Smooth muscle cell of the brain vasculature (primary cell): ENCODE measurements around the gene CELF4.
"Not testable (repeated sequence)": the region's sequence is repeated elsewhere in the genome, so short reads cannot be mapped to it uniquely, and the experiment has no call there.

Experiments
- DNase-seq: peaks from one replicate; pipeline ENCODE4 v3.0.0-alpha.2; 2012; ENCODE audit warnings: low read depth, low spot score

CELF4 gene

DNA sequence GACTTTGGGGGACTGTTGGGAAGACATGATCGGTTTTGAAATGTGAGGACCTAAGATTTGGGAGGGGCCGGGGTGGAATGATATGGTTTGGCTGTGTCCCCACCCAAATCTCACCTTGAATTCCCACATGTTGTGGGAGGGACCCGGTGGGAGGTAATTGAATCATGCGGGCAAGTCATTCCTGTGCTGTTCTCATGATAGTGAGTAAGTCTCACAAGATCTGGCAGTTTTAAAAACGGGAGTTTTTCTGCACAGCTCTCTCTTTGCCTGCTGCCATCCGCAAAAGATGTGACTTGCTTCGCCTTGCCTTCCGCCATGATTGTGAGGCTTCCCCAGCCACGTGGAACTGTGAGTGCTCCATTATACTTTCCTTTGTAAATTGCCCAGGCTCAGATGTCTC lies 207.5 kb downstream of the CELF4 start:
- DNase-seq, result not testable (repeated sequence)

DNA sequence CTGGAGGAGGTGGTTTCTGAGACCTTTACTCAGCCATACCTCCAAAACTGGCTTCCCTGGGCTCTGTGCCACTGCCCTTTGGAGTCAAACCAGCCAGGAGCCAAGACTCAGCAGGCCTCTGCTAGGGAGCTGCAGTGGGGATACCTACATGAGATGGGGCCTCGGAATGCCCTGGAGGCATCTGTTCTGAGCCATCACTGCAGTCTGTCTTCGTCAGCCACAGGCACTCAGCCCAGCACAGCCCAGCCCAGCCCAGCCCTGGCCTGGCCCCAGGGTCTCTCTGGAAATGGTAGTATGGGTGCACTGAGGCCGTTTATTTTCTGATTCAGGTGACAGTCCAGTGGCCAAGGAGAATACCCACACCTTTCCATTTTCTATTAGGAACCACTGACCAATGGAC lies 209.8 kb downstream of the CELF4 start:
- no peak for DNase-seq

- DNase-seq, result no peak
Observed at GRCh38 chr18:37351110-37351509, 214.5 kb downstream of the CELF4 start.

GRCh38 chr18:37348729-37349128 lies 216.9 kb downstream of the CELF4 start:
- DNase-seq, result no peak

- no peak for DNase-seq
Observed at GRCh38 chr18:37346048-37346447, 219.6 kb downstream of the CELF4 start.

DNA sequence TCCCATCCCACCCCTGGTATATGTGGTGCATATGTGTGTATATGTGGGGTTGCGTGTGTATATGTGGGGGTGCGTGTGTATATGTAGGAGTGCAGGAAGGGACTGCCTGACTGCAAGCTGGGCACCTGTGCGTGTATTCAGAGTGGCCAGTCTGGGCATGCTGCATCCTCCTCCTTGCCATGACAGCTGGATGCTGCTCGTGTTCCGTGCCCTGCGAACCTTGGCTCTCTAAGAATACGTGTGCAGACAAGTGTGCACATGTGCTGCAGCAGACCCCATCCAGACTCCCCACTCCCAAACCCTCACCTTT lies 222.1 kb downstream of the CELF4 start:
- no peak for DNase-seq

GRCh38 chr18:37341473-37342086 lies 224.0 kb downstream of the CELF4 start:
- DNase-seq, result no peak

DNA sequence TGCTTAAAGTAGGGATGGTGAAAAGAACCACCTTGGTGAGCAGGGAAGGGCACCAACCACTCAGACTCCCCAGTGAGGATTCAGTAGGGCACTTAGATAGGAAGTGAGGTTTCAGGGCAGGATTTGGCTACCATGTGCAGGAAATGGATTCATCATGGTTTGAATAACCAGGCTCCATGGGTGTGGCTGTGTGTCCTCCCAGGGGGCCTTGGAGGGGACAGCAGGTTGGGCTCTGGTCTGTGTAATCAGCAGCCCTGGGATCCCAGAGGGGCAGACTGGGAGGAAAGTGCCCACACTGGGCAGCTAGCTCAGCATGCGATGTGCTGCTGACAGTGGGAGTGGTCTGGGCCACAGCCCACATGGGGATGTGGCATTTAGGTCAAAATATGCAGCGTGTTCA lies 224.6 kb downstream of the CELF4 start:
- no peak for DNase-seq

DNA sequence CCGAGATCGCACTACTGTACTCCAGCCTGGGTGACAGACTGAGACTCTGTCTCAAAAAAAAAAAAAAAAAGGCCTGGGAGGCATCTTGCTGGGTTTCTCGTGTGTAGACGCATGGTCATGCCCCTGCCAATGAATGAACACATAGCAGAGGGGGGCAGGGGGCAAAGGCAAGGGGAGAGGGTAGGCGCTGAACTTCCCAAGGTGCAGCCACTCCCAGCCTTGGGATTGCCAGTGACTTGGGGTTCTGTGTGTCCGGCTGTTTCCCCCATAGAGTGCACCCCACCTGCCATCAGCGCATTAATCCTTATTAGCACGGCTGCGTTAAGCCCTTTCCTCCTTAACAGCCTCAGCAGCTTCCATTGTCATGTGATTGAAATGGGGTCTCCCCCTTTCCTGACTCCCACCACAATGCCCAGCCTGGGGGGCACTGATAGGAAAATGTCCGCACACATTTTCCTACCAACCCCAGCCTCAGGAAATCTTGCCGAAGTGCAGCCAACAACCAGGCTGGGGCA lies 225.8 kb downstream of the CELF4 start:
- no peak for DNase-seq

DNA sequence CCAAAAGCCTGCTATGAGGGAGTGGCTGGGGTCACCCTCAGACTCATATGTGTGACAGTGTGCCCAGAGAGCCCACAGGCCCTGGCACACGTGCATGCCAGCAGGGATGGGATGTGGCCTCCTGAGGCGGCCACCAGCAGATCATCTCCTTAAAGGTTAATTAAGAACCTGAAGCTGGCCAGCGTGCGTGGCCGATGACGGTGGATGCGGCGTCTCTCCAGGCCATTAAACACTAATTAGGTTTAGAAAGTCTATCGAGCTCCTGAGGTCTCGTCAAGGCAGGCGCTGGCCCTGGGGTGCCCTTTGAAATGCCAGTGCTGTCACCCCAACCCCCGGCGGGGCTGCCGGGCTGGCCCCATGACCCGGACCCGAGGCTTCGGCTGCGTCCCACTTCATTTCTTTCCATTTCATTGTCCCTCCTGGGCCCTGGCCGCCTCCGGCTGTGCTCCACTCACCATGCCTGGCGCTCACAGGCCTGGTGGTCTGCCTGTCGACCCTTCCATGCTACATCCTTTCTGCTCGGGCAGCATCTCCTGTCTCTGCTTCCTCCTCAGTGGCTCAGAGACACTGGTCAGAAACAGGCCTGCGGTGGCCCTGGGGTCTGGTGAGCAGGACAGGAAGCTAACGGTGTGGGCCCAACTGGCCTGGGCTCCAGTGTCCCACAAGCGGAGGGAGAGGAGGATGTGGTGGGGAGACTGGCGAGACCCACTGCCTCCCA lies 228.9 kb downstream of the CELF4 start:
- DNase-seq, result no peak

DNA sequence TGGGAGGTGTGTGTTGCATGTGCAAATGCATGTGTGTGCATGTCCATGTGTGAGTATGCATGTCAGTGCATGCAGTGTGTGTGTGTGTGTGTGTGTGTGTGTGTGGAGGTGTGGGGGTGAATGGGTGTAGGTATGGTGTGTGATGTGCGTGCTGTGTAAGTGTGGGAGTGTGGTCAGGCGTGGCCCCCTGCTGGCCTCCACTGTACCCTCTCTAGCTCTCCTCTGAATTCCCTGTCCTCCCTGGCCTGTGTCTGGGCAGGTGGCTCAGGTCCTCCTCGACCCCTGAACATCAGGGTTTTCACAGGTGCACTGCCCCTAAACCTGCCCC lies 230.2 kb downstream of the CELF4 start:
- no peak for DNase-seq

DNA sequence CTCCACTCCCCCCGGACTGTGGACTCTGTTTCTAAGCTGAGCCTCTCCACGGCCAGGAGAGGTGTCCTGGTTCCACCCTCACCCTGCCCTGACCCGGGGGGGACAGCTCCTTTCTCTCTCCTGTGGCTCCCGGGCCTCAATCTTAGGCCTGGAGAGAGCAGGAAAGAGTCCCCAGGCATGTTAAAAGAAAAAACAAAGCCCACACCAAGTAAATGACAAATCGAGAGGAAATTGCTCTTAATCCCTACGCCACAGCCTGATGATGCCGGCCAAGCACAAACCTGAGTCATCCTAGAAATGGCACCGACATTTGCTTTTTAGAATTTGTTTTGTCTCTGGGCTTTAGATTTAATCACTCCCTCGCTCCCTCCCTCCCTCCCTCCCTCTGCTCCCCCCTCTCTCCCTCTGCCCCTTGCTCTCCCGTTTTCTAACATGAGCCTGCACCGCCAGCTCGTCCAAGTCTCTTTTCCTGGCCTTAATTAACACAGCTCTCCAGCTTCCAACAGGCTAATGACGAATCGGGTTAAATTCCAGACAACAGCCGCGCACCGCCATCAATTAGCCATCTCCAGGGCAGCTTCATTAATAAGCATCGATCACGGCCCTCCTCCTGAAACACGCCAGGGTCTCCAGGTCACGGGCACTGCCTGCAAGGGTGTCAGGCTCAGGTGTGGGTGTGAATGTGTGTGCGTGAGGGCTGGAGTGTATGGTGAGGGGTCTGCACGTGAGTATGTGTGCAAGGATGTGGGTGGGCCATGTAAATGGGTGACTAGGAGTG lies 230.8 kb downstream of the CELF4 start:
- DNase-seq, result no peak

GRCh38 chr18:37332628-37333420 lies 232.8 kb downstream of the CELF4 start:
- DNase-seq, result no peak

- no peak for DNase-seq
Observed at GRCh38 chr18:37332219-37332618, 233.4 kb downstream of the CELF4 start.

DNA sequence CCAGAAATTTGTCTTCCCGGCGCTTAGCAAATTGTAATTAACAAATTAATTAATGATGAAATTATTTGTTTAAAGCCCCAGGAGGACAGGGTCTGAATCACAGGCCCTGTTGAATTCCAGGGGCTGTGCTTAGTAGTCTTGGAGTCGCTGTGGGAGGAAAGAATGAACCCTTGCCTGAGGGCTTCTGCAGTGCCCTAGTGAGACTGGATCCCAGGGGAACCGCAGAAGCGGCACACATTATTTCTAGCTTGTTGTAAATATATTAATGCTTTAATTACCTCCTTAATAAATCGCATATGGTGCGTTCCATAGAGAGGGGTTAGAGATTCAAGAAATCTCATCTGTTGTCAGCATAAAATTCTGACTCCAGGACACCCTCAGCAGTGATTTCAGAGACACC lies 235.4 kb downstream of the CELF4 start:
- DNase-seq, result no peak

GRCh38 chr18:37328946-37329719 lies 236.5 kb downstream of the CELF4 start:
- no peak for DNase-seq

GRCh38 chr18:37327063-37327577 lies 238.5 kb downstream of the CELF4 start:
- DNase-seq, result no peak

- no peak for DNase-seq
Observed at GRCh38 chr18:37322492-37323035, 243.0 kb downstream of the CELF4 start.

DNA sequence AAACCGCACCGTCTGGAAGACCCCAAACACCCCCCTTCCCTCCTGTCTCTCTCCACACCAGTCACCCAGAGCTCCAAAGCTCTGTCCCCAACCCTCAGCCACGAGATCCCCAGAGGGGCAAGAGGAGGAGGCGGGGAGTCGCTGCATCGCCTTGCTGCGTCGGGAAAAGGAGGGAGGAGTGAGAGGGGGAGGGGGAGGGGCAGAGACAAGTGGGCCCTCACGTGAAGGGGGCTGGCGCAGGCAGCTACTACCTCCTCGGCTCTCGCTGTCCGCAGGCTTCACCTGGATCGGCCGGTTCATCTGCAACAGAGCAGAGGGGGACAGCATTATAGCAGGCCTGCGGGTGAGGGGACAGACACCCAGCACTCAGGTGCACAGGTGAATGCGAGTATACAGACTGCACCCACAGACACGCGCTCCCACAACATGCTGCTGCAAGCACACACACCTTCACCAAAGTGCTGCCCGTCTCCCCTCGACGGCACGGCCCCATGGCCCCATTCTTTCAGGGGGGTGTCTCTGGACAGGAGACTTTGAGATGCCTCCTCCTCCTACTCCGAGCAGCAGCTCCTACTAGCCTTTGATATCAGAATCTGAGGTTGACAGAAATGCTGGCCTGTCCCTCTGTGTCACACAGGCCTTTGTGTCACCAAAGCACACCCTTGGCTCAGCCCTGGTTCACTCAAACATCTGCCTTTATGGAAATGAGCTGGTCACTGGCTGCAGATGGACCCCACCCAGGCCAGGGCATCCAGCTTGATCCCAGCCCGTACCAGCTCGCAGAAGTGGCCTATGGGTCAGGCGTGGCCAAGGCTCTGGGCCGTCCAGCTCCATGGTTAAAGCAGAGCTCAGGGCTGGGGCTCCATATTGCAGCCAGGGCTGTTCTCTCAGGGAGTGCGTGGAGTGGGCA lies 243.8 kb downstream of the CELF4 start:
- DNase-seq, result no peak

GRCh38 chr18:37320317-37320716 lies 245.3 kb downstream of the CELF4 start:
- DNase-seq, result no peak
